ENCODE data around the gene LRP1B.

LRP1B gene

GRCh38 chr2:140891614-140892212, 1239.1 kb downstream of the LRP1B start:
- no peak overlapping the region for H3K27ac ChIP-seq
- H3K4me3 ChIP-seq: no peak overlapping the region
- TF ChIP-seq, protein P1, sequence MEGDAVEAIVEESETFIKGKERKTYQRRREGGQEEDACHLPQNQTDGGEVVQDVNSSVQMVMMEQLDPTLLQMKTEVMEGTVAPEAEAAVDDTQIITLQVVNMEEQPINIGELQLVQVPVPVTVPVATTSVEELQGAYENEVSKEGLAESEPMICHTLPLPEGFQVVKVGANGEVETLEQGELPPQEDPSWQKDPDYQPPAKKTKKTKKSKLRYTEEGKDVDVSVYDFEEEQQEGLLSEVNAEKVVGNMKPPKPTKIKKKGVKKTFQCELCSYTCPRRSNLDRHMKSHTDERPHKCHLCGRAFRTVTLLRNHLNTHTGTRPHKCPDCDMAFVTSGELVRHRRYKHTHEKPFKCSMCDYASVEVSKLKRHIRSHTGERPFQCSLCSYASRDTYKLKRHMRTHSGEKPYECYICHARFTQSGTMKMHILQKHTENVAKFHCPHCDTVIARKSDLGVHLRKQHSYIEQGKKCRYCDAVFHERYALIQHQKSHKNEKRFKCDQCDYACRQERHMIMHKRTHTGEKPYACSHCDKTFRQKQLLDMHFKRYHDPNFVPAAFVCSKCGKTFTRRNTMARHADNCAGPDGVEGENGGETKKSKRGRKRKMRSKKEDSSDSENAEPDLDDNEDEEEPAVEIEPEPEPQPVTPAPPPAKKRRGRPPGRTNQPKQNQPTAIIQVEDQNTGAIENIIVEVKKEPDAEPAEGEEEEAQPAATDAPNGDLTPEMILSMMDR (IDR thresholded peaks at IDR 0.05): no peak
- DNase-seq (ENCODE audit: low spot score): no peak

GRCh38 chr2:140882671-140883620, 1247.9 kb downstream of the LRP1B start:
- TF ChIP-seq, protein P1 (IDR thresholded peaks at IDR 0.05): no peak
- Histone ChIP-seq H3K27ac (no peak overlapping the region), H3K4me3 (no peak overlapping the region)
- DNase-seq (ENCODE audit: low spot score): no peak

GRCh38 chr2:140880573-140880972, 1250.2 kb downstream of the LRP1B start:
- no peak overlapping the region for H3K4me3 ChIP-seq
- H3K27ac ChIP-seq: no peak overlapping the region
- DNase-seq (ENCODE audit: low spot score): no peak
- TF ChIP-seq, protein P1 (IDR thresholded peaks at IDR 0.05): no peak

DNA sequence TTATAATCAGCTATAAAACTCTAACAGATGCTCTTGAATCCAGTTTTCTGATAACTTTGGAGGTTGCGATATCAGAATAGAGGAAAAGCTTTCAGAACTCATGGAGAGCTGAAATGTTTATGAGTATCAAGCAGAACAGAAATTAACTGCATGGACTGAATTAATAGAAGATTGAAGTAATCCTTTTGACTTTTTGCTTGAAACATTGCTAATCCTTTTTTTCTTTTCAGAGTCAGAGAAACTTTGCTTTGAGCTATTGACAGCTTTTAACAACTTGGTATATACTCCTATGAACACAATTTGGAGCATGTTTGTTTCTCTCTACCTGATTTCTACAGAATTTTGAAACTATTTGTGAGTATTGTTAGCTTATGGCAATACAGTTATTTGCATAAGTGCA, 1254.8 kb downstream of the LRP1B start:
- TF ChIP-seq, protein P1 (IDR thresholded peaks at IDR 0.05): no peak
- H3K27ac ChIP-seq: no peak overlapping the region
- H3K4me3 ChIP-seq: no peak overlapping the region
- no peak for DNase-seq (ENCODE audit: low spot score)

- Histone ChIP-seq H3K27ac (no peak overlapping the region), H3K4me3 (no peak overlapping the region)
- no peak for DNase-seq (ENCODE audit: low spot score)
- TF ChIP-seq, protein P1 (IDR thresholded peaks at IDR 0.05): no peak
Observed at GRCh38 chr2:140873915-140874531, 1256.8 kb downstream of the LRP1B start.

DNA sequence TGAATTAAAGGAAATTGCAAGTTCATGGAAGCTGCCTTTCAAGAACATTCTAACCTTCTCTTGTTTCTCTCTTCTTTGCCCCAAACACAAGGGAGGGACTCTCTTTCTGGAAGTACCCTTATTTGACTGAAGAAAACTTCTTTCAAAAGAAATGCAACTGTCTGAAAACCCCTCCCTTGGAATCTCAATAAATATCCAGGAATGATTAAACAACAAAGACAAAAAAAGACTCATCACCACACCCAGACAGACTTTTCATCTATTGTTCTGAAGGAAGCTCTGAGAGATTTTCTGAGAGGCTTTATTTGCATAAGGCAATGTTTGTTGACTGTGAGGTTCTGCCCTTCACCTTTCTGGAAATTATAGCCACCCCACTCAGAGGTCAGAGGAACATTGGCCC, 1260.9 kb downstream of the LRP1B start:
- TF ChIP-seq, protein P1 (IDR thresholded peaks at IDR 0.05): no peak

More for the DNA sequence above, 1260.9 kb downstream of the LRP1B start:
- no peak for DNase-seq (ENCODE audit: low spot score)
- Histone ChIP-seq H3K27ac (no peak overlapping the region), H3K4me3 (no peak overlapping the region)

Data from coronary artery (tissue), 2 donors.